HCT116 (cell line): ENCODE results near the gene ZNF425.

Source experiments
- ATF3 ChIP-seq: IDR thresholded peaks from 2 replicates; pipeline ENCODE4 v1.6.1; 2012
- RAD21 ChIP-seq: IDR thresholded peaks from 2 replicates; pipeline ENCODE4 v1.6.1; 2012; ENCODE audit warnings: low read depth, mild to moderate bottlenecking
- SIN3A ChIP-seq: IDR thresholded peaks from 2 replicates; pipeline ENCODE4 v1.6.1; 2012; ENCODE audit warnings: low read depth
- TF ChIP-seq, protein P1 (sequence below), 3 experiments: fragments of 200-600 bp in 1 of 3; sonication (generic) in 1 of 3; IDR thresholded peaks in 2 of 3; conservative IDR thresholded peaks in 1 of 3; 2 replicates each; pipeline ENCODE4 v1.5.1; 2012 to 2017; ENCODE audit warnings: low read depth in 2 of 3, low read length in 2 of 3, antibody characterized with exemption in 1 of 3, borderline replicate concordance in 1 of 3, control low read depth in 1 of 3, mild to moderate bottlenecking in 1 of 3, mixed read lengths in 1 of 3, mixed run types in 1 of 3, moderate library complexity in 1 of 3; ENCODE audit not compliant: insufficient read depth in 1 of 3

GRCh38 chr7:149070372-149071125 lies 55.6 kb downstream of the ZNF425 start:
- TF ChIP-seq ATF3 (no peak), RAD21 (no peak), SIN3A (no peak)
- TF ChIP-seq, protein P1, sequence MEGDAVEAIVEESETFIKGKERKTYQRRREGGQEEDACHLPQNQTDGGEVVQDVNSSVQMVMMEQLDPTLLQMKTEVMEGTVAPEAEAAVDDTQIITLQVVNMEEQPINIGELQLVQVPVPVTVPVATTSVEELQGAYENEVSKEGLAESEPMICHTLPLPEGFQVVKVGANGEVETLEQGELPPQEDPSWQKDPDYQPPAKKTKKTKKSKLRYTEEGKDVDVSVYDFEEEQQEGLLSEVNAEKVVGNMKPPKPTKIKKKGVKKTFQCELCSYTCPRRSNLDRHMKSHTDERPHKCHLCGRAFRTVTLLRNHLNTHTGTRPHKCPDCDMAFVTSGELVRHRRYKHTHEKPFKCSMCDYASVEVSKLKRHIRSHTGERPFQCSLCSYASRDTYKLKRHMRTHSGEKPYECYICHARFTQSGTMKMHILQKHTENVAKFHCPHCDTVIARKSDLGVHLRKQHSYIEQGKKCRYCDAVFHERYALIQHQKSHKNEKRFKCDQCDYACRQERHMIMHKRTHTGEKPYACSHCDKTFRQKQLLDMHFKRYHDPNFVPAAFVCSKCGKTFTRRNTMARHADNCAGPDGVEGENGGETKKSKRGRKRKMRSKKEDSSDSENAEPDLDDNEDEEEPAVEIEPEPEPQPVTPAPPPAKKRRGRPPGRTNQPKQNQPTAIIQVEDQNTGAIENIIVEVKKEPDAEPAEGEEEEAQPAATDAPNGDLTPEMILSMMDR (IDR thresholded peaks at IDR 0.05 in 2 of 3, conservative IDR thresholded peaks at IDR 0.05 in 1 of 3; ENCODE audit: borderline replicate concordance in 1 of 3, insufficient read depth in 1 of 3, low read depth in 2 of 3, low read length in 2 of 3), result no peak
